Measurements from ENCODE around the gene SLC35E1. TPM values are rescaled to one million over a fixed set of nuclear protein-coding genes. Genes with fewer than 3 reads are reported as not detected.

The SLC35E1 gene
- total and polyA plus RNA-seq, 9 donors: 17.6 to 39.7 (median 30.2) TPM

DNA sequence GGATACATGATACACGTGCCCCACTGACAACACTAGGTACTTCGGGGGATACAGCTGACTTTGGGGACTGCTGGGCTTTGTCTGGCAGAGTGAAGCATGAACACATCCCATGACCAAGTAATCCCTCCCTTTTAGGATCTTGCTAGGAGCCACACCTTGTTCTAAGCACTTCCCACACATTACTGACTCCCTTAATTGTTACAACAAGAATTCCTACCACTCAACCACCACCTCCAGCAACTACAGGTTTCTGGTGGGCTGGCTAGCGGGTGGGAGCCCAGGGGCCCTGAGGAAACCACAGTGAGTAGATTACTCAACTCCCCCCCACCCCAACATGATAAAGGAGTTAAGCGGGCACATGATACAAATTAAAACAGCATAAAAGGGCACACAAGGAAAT, 7.2 kb upstream of the SLC35E1 start:
- intact Hi-C loops (cut with DNase I): loop anchor here in 1 of 4 donors (5.0 kb wide), 1 partner anchor 48 kb away; the partner anchor contains the start of gene MED26
- Histone ChIP-seq H3K4me1 (ENCODE audit: insufficient read depth) (peaks cover 3% of the 10 kb centered on the region), H3K4me3 (no peak overlapping the region), H3K27me3 (no peaks in the 10 kb centered on the region), H3K27ac (no peak overlapping the region), H3K9me3 (no peaks in the 10 kb centered on the region), H3K36me3 (no peaks in the 10 kb centered on the region)
- DNase-seq: no peak
- TF ChIP-seq POLR2A (IDR thresholded peaks at IDR 0.05) (no peak), EP300 (IDR thresholded peaks at IDR 0.05) (no peak)
- TF ChIP-seq, protein P1, sequence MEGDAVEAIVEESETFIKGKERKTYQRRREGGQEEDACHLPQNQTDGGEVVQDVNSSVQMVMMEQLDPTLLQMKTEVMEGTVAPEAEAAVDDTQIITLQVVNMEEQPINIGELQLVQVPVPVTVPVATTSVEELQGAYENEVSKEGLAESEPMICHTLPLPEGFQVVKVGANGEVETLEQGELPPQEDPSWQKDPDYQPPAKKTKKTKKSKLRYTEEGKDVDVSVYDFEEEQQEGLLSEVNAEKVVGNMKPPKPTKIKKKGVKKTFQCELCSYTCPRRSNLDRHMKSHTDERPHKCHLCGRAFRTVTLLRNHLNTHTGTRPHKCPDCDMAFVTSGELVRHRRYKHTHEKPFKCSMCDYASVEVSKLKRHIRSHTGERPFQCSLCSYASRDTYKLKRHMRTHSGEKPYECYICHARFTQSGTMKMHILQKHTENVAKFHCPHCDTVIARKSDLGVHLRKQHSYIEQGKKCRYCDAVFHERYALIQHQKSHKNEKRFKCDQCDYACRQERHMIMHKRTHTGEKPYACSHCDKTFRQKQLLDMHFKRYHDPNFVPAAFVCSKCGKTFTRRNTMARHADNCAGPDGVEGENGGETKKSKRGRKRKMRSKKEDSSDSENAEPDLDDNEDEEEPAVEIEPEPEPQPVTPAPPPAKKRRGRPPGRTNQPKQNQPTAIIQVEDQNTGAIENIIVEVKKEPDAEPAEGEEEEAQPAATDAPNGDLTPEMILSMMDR (IDR thresholded peaks at IDR 0.05): no peak
- WGBS, 3 donors: 80 to 85% (median 81%) methylated on average over 4 of the region's 4 CpGs

DNA sequence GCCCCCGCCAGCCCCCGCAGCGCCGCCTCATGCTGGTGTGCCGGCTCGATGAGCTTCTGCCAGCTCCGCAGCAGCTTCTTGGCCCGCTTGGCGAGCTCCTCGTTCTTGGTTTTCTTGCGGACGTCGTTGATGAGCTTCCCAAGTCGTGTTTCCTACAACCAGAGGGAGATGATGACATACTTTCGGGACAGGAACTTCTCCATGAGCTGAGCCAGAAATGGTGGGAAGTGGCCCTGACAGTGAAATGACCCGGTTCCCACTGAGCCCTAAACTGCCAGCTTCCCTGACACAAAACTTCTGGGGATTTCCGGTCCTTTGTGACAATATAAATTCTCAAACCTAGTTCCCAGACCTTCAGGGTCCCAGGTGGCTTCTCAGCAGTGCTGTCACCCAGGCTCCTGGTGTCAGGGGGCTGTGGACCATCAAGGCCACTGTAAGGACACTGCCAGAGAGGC, 5.3 kb upstream of the SLC35E1 start:
- intact Hi-C loops (cut with DNase I): loop anchor here in 1 of 4 donors (5.0 kb wide), 1 partner anchor 50 kb away; the partner anchor contains the start of gene MED26
- no peaks in the 10 kb centered on the region for H3K27me3 ChIP-seq
- peaks cover 8% of the 10 kb centered on the region for H3K4me1 ChIP-seq (ENCODE audit: insufficient read depth)
- DNase-seq: no peak
- H3K9me3 ChIP-seq: no peaks in the 10 kb centered on the region
- no peaks in the 10 kb centered on the region for H3K36me3 ChIP-seq
- TF ChIP-seq, protein P1 (IDR thresholded peaks at IDR 0.05): no peak
- TF ChIP-seq POLR2A (IDR thresholded peaks at IDR 0.05): no peak
- TF ChIP-seq EP300 (IDR thresholded peaks at IDR 0.05): no peak
- H3K4me3 ChIP-seq: no peak overlapping the region
- H3K27ac ChIP-seq: no peak overlapping the region
- 72 to 83% (median 83%) methylated on average over 17 of the region's 17 CpGs for WGBS, 3 donors

DNA sequence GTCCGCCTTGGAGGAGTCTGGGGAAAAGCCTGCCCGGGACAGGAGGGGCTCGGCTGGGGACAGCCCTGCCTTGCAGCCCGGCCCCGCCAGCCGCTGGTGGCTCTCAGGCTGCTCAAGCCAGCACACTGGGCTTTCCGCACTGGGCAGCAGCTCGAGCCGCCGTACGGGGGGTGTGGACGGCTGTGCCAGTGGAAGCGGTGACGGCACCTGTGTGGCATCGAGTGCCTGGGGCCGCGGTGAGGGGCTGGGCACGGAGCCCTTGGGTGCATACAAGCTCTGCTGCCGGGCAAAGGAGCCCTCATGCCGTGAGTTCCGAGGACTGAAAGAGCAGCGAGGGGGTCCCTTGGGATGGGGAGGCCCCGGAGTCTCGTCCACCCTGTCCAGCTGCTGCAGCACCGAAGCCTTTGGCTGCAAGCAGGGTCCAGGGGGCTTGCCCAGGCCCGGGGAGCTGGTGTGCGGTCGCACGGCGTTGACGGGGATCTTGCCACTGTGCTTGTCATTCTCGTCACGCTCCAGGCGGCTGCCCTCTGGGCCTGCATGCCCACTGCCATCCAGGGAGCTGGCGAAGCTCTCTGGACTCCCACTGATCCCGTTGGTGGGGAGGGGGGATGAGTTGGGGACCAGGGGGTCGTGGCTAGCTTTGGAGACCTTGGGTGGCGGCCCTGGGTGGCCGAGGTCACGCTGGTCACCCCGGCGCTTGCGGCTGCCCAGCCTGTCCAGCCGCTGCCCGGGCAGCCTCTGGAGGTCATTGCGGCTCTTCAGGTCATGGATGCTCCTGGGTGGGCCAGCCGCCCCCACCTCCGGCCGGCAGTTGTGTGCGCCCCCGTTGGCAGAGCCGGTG, 4.7 kb upstream of the SLC35E1 start:
- DNase-seq: no peak
- Histone ChIP-seq H3K9me3 (no peaks in the 10 kb centered on the region), H3K4me1 (ENCODE audit: insufficient read depth) (peaks cover 8% of the 10 kb centered on the region), H3K4me3 (no peak overlapping the region), H3K27ac (no peak overlapping the region), H3K27me3 (no peaks in the 10 kb centered on the region), H3K36me3 (no peaks in the 10 kb centered on the region)
- 81 to 88% (median 83%) methylated on average over 41 to 52 of the region's 52 CpGs for WGBS, 3 donors
- no peak for TF ChIP-seq EP300 (IDR thresholded peaks at IDR 0.05)
- no peak for TF ChIP-seq POLR2A (IDR thresholded peaks at IDR 0.05)
- TF ChIP-seq, protein P1 (IDR thresholded peaks at IDR 0.05): no peak
- intact Hi-C loops (cut with DNase I): loop anchor here in 1 of 4 donors (5.0 kb wide), 1 partner anchor 50 kb away; the partner anchor contains the start of gene MED26

- intact Hi-C loops (cut with DNase I): loop anchor here in 1 of 4 donors (5.0 kb wide), 1 partner anchor 51 kb away; the partner anchor contains the start of gene MED26
Measured at GRCh38 chr19:16575861-16576689, 3.9 kb upstream of the SLC35E1 start.

More at GRCh38 chr19:16575861-16576689, 3.9 kb upstream of the SLC35E1 start:
- no peak overlapping the region for H3K4me3 ChIP-seq
- no peaks in the 10 kb centered on the region for H3K27me3 ChIP-seq
- no peaks in the 10 kb centered on the region for H3K9me3 ChIP-seq
- peaks cover 15% of the 10 kb centered on the region for H3K4me1 ChIP-seq (ENCODE audit: insufficient read depth)
- DNase-seq: no peak
- TF ChIP-seq POLR2A (IDR thresholded peaks at IDR 0.05): no peak
- TF ChIP-seq, protein P1 (IDR thresholded peaks at IDR 0.05): no peak
- 71 to 79% (median 73%) methylated on average over 43 to 48 of the region's 48 CpGs for WGBS, 3 donors
- no peaks in the 10 kb centered on the region for H3K36me3 ChIP-seq
- H3K27ac ChIP-seq: no peak overlapping the region
